HepG2 (cell line): Measurements from ENCODE around the gene LYRM4. TPM values are rescaled to one million over a fixed set of nuclear protein-coding genes. Genes with fewer than 3 reads are reported as not detected.

Experiments
- ATAC-seq: fragments of 200-7000 bp; cut with Tn5 transposase; 3 replicates; pipeline ENCODE4 v1.9.1; 2020; ENCODE audit warnings: mild to moderate bottlenecking, moderate library complexity
- BruUV-seq: library from RNA; stranded (reverse); fragments of 400-500 nt; replicated peaks from 2 replicates; lab custom pipeline; 2021; lab: Mats Ljungman, UMichigan
- CTCF ChIA-PET: fragments of 300-600 bp; formaldehyde crosslinking; extraction: SDS; loops from one replicate; lab custom pipeline; 2021; ENCODE audit warnings: low total read pairs, inconsistent platforms, low intra/inter-chr PET ratio; lab: Yijun Ruan, JAX
- POLR2A ChIA-PET: fragments of 350-600 bp; sonication (Branson Sonifier 250); formaldehyde crosslinking; loops from one replicate; lab custom pipeline; 2020; ENCODE audit warnings: antibody characterized with exemption, inconsistent platforms; lab: Yijun Ruan, JAX
- DNase-seq: peaks from one replicate; pipeline ENCODE4 v3.0.0-alpha.2; 2015; ENCODE audit warnings: low spot score
- FAIRE-seq: peaks from 3 replicates; lab custom pipeline; 2011; peaks lifted over from hg19 to GRCh38; lab: Jason Lieb, UNC
- H2AFZ ChIP-seq: one replicate; pipeline ENCODE4 v1.6.1; 2011; ENCODE audit warnings: low read length, inconsistent platforms
- H3K27ac ChIP-seq: fragments of 300-600 bp; 3 replicates; pipeline ENCODE4 v1.8.0; 2011; ENCODE audit warnings: mixed run types, mild to moderate bottlenecking, mixed read lengths, low read length, inconsistent platforms; ENCODE audit not compliant: insufficient read depth; ENCODE audit errors: extremely low read length
- H3K27me3 ChIP-seq, 2 experiments: fragments of 200-600 bp in 1 of 2; 2 replicates in 1 of 2; 3 replicates in 1 of 2; pipeline versions ENCODE4 v1.6.0 to v1.8.0; 2011; ENCODE audit warnings: low read length in 2 of 2, mild to moderate bottlenecking in 2 of 2, moderate library complexity in 2 of 2, inconsistent platforms in 1 of 2; ENCODE audit not compliant: insufficient read depth in 2 of 2, control insufficient read depth in 1 of 2
- H3K36me3 ChIP-seq, 2 experiments: fragments of 200-600 bp in 1 of 2; replicated peaks in 1 of 2; 2 replicates in 1 of 2; 3 replicates in 1 of 2; pipeline versions ENCODE4 v1.5.1 to v1.8.0; 2011; ENCODE audit warnings: low read length in 2 of 2, inconsistent platforms in 1 of 2; ENCODE audit not compliant: insufficient read depth in 2 of 2, control insufficient read depth in 1 of 2
- H3K4me1 ChIP-seq: 2 replicates; pipeline ENCODE4 v1.5.1; 2012; ENCODE audit warnings: low read length, inconsistent platforms; ENCODE audit not compliant: insufficient read depth
- H3K4me2 ChIP-seq: 2 replicates; pipeline ENCODE4 v1.6.0; 2011; ENCODE audit warnings: low read depth, low read length, inconsistent platforms
- H3K4me3 ChIP-seq, 3 experiments: fragments of 200-600 bp in 1 of 3; sonication (generic), shearing (Covaris generic) in 1 of 3; replicated peaks in 1 of 3; 2 replicates each; pipeline ENCODE4 v1.5.1; 2011 to 2016; ENCODE audit warnings: low read length in 3 of 3, inconsistent platforms in 2 of 3, low read depth in 2 of 3, mild to moderate bottlenecking in 2 of 3, control low read depth in 1 of 3, mixed read lengths in 1 of 3; ENCODE audit not compliant: insufficient read depth in 1 of 3
- H3K79me2 ChIP-seq: one replicate; pipeline ENCODE4 v1.6.1; 2011; ENCODE audit warnings: low read length, inconsistent platforms; ENCODE audit not compliant: insufficient read depth
- H3K9ac ChIP-seq: 2 replicates; pipeline ENCODE4 v1.6.0; 2011; ENCODE audit warnings: mild to moderate bottlenecking, low read depth, low read length, inconsistent platforms; ENCODE audit not compliant: insufficient read depth
- H3K9me3 ChIP-seq: 2 replicates; pipeline ENCODE4 v1.5.1; 2012; ENCODE audit warnings: mild to moderate bottlenecking, low read length
- H4K20me1 ChIP-seq: 2 replicates; pipeline ENCODE4 v1.6.0; 2011; ENCODE audit warnings: inconsistent platforms, mild to moderate bottlenecking, low read length, moderate library complexity; ENCODE audit not compliant: insufficient read depth
- NCOA1 ChIP-seq: sonication (generic); formaldehyde crosslinking; IDR thresholded peaks from 2 replicates; pipeline ENCODE4 v1.9.0; 2021; ENCODE audit warnings: missing genetic modification reagents
- ZBTB7B ChIP-seq: sonication (generic); formaldehyde crosslinking; IDR thresholded peaks from 2 replicates; pipeline ENCODE4 v1.4.0; 2020; ENCODE audit warnings: missing genetic modification reagents
- ZMYM4 ChIP-seq: sonication (generic); formaldehyde crosslinking; IDR thresholded peaks from 2 replicates; pipeline ENCODE4 v1.8.1; 2023; ENCODE audit warnings: mild to moderate bottlenecking, missing genetic modification reagents
- ZNF180 ChIP-seq: sonication (generic); formaldehyde crosslinking; IDR thresholded peaks from 2 replicates; pipeline ENCODE4 v1.4.0; 2020; ENCODE audit warnings: low read depth, missing genetic modification reagents, borderline replicate concordance
- ZNF572 ChIP-seq: sonication (generic); formaldehyde crosslinking; IDR thresholded peaks from 2 replicates; pipeline ENCODE4 v1.5.1; 2020; ENCODE audit warnings: mild to moderate bottlenecking, missing genetic modification reagents
- WGBS: methylation state at CpG from one replicate; pipeline ENCODE4 v1.1.6; 2017; ENCODE audit warnings: low lambda C conversion rate; 5-methylcytosine and 5-hydroxymethylcytosine counted together
- in situ Hi-C: cut with HindIII; loops from 2 replicates; pipeline ENCODE4 v1.10.0; 2017; ENCODE audit warnings: low pct_unique_long_range_greater_than_20kb; ENCODE audit not compliant: extremely low pct_ligation_motif_present
- intact Hi-C: fragments of 100-400 bp; cut with micrococcal nuclease; formaldehyde crosslinking; loops from one replicate; pipeline ENCODE4 v1.10.0; 2022; ENCODE audit not compliant: unreplicated experiment
- polyA plus RNA-seq, 8 experiments: library from polyadenylated mRNA; depleted of rRNA in 3 of 8; stranded (reverse) in 7 of 8; unstranded in 1 of 8; fragments of >200 nt; fragmentation: Illumina TruSeq in 4 of 8; extraction: Trizol in 4 of 8; gene quantifications; 2 replicates each; pipeline versions ENCODE4 v1.2.1 to v1.2.3, GENCODE V29; 2011 to 2016; ENCODE audit warnings: low read depth in 4 of 8, missing spikeins in 1 of 8, mixed read lengths in 1 of 8; ENCODE audit not compliant: insufficient read depth in 1 of 8
- total RNA-seq, 5 experiments: library from RNA; depleted of rRNA; stranded (reverse); fragments of >200 nt; fragmentation: Illumina TruSeq; extraction: Trizol; gene quantifications; 2 replicates each; pipeline ENCODE4 v1.2.3, GENCODE V29; 2016; ENCODE audit warnings: low read depth in 1 of 5
- TF ChIP-seq, protein P1 (sequence below): sonication (generic); formaldehyde crosslinking; IDR thresholded peaks from 2 replicates; pipeline ENCODE4 v1.4.0; 2020; ENCODE audit warnings: mild to moderate bottlenecking, missing genetic modification reagents

LYRM4 gene
- total and polyA plus RNA-seq, 2 of the 13 experiments (the other 11 are each of a cell fraction or from before 2014, with no cell fraction given): 64.6 to 67.5 TPM

DNA sequence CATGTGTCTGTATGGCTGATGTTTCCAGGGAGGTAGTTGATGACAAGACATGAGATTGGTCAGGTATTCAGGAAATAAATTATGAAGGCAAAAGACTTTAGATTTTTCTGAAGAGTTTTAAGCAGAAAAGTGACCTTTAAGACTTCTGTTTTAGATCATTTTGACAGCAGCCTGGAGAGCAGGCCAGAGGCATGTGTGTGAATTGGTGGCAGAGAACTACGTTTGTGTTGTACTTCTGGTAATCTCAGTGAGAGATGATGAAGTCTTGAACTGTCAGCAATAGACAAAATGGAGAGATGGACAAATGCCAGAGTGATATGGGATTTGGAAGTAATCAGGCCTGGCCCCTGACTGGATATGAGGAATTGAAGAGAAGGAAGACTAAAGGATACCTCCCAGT is 31.4 kb upstream of the LYRM4 start:
- ATAC-seq: no peak
- H3K27me3 ChIP-seq: no peaks in the 10 kb centered on the region
- intact Hi-C loops (no loop called here), in situ Hi-C loops (no loop called here)
- H3K27ac ChIP-seq: no peak overlapping the region
- BruUV-seq: no TSS peak
- no peak overlapping the region for H3K9ac ChIP-seq
- H3K4me3 ChIP-seq: no peak overlapping the region
- no peaks in the 10 kb centered on the region for H4K20me1 ChIP-seq
- H3K79me2 ChIP-seq: peaks cover 10% of the 10 kb centered on the region
- H2AFZ ChIP-seq: no peak overlapping the region
- POLR2A ChIA-PET: no interaction called here
- FAIRE-seq: no peak
- H3K4me2 ChIP-seq: no peak overlapping the region
- peaks cover 10% of the 10 kb centered on the region for H3K4me1 ChIP-seq
- no peak for DNase-seq
- no peaks in the 10 kb centered on the region for H3K36me3 ChIP-seq
- WGBS: 97% methylated on average over 1 of the region's 1 CpG
- CTCF ChIA-PET: no interaction called here
- TF ChIP-seq, protein P1, sequence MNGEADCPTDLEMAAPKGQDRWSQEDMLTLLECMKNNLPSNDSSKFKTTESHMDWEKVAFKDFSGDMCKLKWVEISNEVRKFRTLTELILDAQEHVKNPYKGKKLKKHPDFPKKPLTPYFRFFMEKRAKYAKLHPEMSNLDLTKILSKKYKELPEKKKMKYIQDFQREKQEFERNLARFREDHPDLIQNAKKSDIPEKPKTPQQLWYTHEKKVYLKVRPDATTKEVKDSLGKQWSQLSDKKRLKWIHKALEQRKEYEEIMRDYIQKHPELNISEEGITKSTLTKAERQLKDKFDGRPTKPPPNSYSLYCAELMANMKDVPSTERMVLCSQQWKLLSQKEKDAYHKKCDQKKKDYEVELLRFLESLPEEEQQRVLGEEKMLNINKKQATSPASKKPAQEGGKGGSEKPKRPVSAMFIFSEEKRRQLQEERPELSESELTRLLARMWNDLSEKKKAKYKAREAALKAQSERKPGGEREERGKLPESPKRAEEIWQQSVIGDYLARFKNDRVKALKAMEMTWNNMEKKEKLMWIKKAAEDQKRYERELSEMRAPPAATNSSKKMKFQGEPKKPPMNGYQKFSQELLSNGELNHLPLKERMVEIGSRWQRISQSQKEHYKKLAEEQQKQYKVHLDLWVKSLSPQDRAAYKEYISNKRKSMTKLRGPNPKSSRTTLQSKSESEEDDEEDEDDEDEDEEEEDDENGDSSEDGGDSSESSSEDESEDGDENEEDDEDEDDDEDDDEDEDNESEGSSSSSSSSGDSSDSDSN (CRISPR knock-in tag): no peak
- TF ChIP-seq ZNF180 (CRISPR knock-in tag) (no peak), ZBTB7B (CRISPR knock-in tag) (no peak), ZMYM4 (CRISPR knock-in tag) (no peak)
- TF ChIP-seq, all 625 proteins: peak for 0
- H3K9me3 ChIP-seq: no peaks in the 10 kb centered on the region

DNA sequence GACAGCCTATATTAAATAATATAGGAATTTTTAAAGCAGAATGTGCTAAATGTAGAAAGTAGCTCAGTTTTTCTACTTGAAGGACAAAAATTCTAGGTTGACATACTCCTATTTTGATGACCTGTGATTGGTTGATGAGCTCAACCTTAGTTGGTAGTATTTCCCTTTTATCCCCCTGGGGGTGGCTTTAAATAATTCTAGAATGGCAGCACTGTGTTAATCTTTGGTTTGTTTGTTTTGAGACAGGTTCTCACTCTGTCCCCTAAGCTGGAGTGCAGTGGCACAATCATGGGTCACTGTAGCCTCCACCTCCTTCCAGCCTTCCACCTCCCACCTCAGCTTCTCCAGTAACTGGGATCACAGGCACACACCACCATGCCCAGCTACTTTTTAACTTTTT is 29.8 kb upstream of the LYRM4 start:
- H2AFZ ChIP-seq: no peak overlapping the region
- H3K27ac ChIP-seq: no peak overlapping the region
- no peak overlapping the region for H3K9ac ChIP-seq
- peaks cover 10% of the 10 kb centered on the region for H3K4me1 ChIP-seq
- ATAC-seq: peak; percentile 61; the same call in 2 of the 3 replicates
- no peaks in the 10 kb centered on the region for H3K9me3 ChIP-seq
- peak; percentile 20 for DNase-seq
- H3K36me3 ChIP-seq: no peaks in the 10 kb centered on the region
- no peak overlapping the region for H3K4me3 ChIP-seq
- CTCF ChIA-PET: no interaction called here
- intact Hi-C loops (no loop called here), in situ Hi-C loops (no loop called here)
- no peaks in the 10 kb centered on the region for H4K20me1 ChIP-seq
- H3K79me2 ChIP-seq: peaks cover 10% of the 10 kb centered on the region
- POLR2A ChIA-PET: no interaction called here
- BruUV-seq: no TSS peak
- FAIRE-seq: peak; percentile 49
- no peak overlapping the region for H3K4me2 ChIP-seq
- no peak for TF ChIP-seq NCOA1 (CRISPR knock-in tag)
- 0 out of 2 replicates have a peak, but pooled peaks have one; percentile 40 for TF ChIP-seq ZNF572 (CRISPR knock-in tag)
- TF ChIP-seq, all 625 proteins: peak for 1
- no peaks in the 10 kb centered on the region for H3K27me3 ChIP-seq
